Measurements from ENCODE around the gene CBLB.

The CBLB gene

GRCh38 chr3:105868742-105869530 is at the start of gene CBLB:
CBLB (minus strand) TSS chr3:105869012; CDS start chr3:105867577, 1,435 bp downstream.
- DNase-seq, result peak; percentile 91 to 94

- no peak for DNase-seq
Observed at GRCh38 chr3:105916767-105917166, 48.0 kb upstream of the CBLB start.

- no peak for DNase-seq
Observed at GRCh38 chr3:105915524-105915923, 46.7 kb upstream of the CBLB start.

- DNase-seq, result no peak
Observed at GRCh38 chr3:105913616-105914015, 44.8 kb upstream of the CBLB start.

- no peak for DNase-seq
Observed at GRCh38 chr3:105912891-105913290, 44.1 kb upstream of the CBLB start.

GRCh38 chr3:105911496-105911895 is 42.7 kb upstream of the CBLB start:
- DNase-seq, result no peak

- no peak for DNase-seq
Observed at GRCh38 chr3:105907777-105908176, 39.0 kb upstream of the CBLB start.

- peak in 1 of 2 experiments; percentile 19 for DNase-seq
Observed at GRCh38 chr3:105906836-105907235, 38.0 kb upstream of the CBLB start.

GRCh38 chr3:105906345-105906744 is 37.5 kb upstream of the CBLB start:
- DNase-seq, result no peak

- DNase-seq, result no peak
Observed at GRCh38 chr3:105905328-105905727, 36.5 kb upstream of the CBLB start.

GRCh38 chr3:105904678-105905284 is 36.0 kb upstream of the CBLB start:
- DNase-seq, result no peak

GRCh38 chr3:105904251-105904650 is 35.4 kb upstream of the CBLB start:
- DNase-seq, result no peak

GRCh38 chr3:105899516-105899915 is 30.7 kb upstream of the CBLB start:
- no peak for DNase-seq

GRCh38 chr3:105891101-105891500 is 22.3 kb upstream of the CBLB start:
- no peak for DNase-seq

- DNase-seq, result no peak
Observed at GRCh38 chr3:105888621-105889579, 20.1 kb upstream of the CBLB start.

- DNase-seq, result no peak
Observed at GRCh38 chr3:105885256-105885655, 16.4 kb upstream of the CBLB start.

GRCh38 chr3:105883798-105884377 is 15.1 kb upstream of the CBLB start:
- DNase-seq, result no peak

GRCh38 chr3:105880681-105881290 is 12.0 kb upstream of the CBLB start:
- no peak for DNase-seq

GRCh38 chr3:105878061-105878460 is 9.2 kb upstream of the CBLB start:
- DNase-seq, result no peak

GRCh38 chr3:105877336-105877910 is 8.6 kb upstream of the CBLB start:
- DNase-seq, result no peak

GRCh38 chr3:105876780-105877327 is 8.0 kb upstream of the CBLB start:
- no peak for DNase-seq

All from SHP77 (cell line).